SK-N-SH treated with all-trans-retinoic acid at 6 μM for 48 hours (cell line): ENCODE measurements around the gene TMEM39B.

Experiments
- CSDC2 ChIP-seq: fragments of 250-450 bp; sonication (Bioruptor Pico); IDR thresholded peaks from 2 replicates; pipeline ENCODE4 v1.5.0; 2020; ENCODE audit warnings: mild to moderate bottlenecking, moderate library complexity
- SNAI2 ChIP-seq: fragments of 250-450 bp; sonication (Bioruptor Pico); IDR thresholded peaks from 2 replicates; pipeline ENCODE4 v1.5.0; 2020; ENCODE audit warnings: mild to moderate bottlenecking, moderate library complexity

GRCh38 chr1:32028746-32029145 is 44.0 kb upstream of the TMEM39B start:
- no peak for TF ChIP-seq CSDC2 (CRISPR knock-in tag)
- TF ChIP-seq SNAI2, result no peak
